Measurements from ENCODE around the gene TGFBR2. TPM values are rescaled to one million over a fixed set of nuclear protein-coding genes. Genes with fewer than 3 reads are reported as not detected.

The TGFBR2 gene
- total and polyA plus RNA-seq, 2 experiments from 2014 or later: 4.7 to 13.0 TPM

GRCh38 chr3:30721314-30721634 lies 114.9 kb downstream of the TGFBR2 start:
- no peaks in the 10 kb centered on the region for H3K9me3 Mint-ChIP-seq
- Histone ChIP-seq H2AFZ (no peak overlapping the region), H3K4me3 (no peak overlapping the region), H3K79me2 (replicated peaks; ENCODE audit: insufficient read depth) (no peaks in the 10 kb centered on the region), H4K20me1 (replicated peaks; ENCODE audit: insufficient read depth) (no peaks in the 10 kb centered on the region), H3K4me1 (ENCODE audit: insufficient read depth) (no peaks in the 10 kb centered on the region), H3K9me2 (ENCODE audit: insufficient read depth) (peaks cover 9% of the 10 kb centered on the region), H3K36me3 (ENCODE audit: insufficient read depth) (no peaks in the 10 kb centered on the region), H3K27me3 (ENCODE audit: insufficient read depth) (no peaks in the 10 kb centered on the region), H3K27ac (ENCODE audit: low read depth) (no peak overlapping the region), H3K4me2 (no peak overlapping the region), H3F3A (replicated peaks; ENCODE audit: low read depth) (no peaks in the 10 kb centered on the region)
- no peak overlapping the region for H3K4me3 Mint-ChIP-seq
- ATAC-seq (no peak), DNase-seq (ENCODE audit: low spot score) (no peak)
- 0 out of 3 replicates have a peak, but pooled peaks cover 2% of the 10 kb centered on the region for H3K4me1 Mint-ChIP-seq
- no peaks in the 10 kb centered on the region for H3K27me3 Mint-ChIP-seq (ENCODE audit: insufficient read depth, low read depth, poor library complexity)
- no peak overlapping the region for H3K27ac Mint-ChIP-seq
- no peaks in the 10 kb centered on the region for H3K36me3 Mint-ChIP-seq (ENCODE audit: low read depth)
- no peak for TF ChIP-seq POLR2AphosphoS5 (IDR thresholded peaks at IDR 0.05; ENCODE audit: low read depth)
- no peak for TF ChIP-seq JUNB (IDR thresholded peaks at IDR 0.05; ENCODE audit: unreplicated experiment)
- no peak for TF ChIP-seq ZNF114 (CRISPR knock-in tag; IDR thresholded peaks at IDR 0.05)
- no peak for TF ChIP-seq STAT1 (IDR thresholded peaks at IDR 0.05; ENCODE audit: unreplicated experiment)
- no peak for TF ChIP-seq ETS1 (IDR thresholded peaks at IDR 0.05)
- TF ChIP-seq NANOG (IDR thresholded peaks at IDR 0.05; ENCODE audit: borderline replicate concordance): no peak
- no peak for TF ChIP-seq REST (IDR thresholded peaks at IDR 0.05; ENCODE audit: unreplicated experiment)
- TF ChIP-seq EZH2phosphoT487 (IDR thresholded peaks at IDR 0.05; ENCODE audit: unreplicated experiment): no peak
- TF ChIP-seq CTCF (conservative IDR thresholded peaks at IDR 0.05; ENCODE audit: low read depth in 2 of 2): no peak
- TF ChIP-seq CREB1 (CRISPR knock-in tag; IDR thresholded peaks at IDR 0.05; ENCODE audit: low read depth): no peak

GRCh38 chr3:30723211-30723610 lies 116.8 kb downstream of the TGFBR2 start:
- Mint-ChIP-seq H3K4me1 (0 out of 3 replicates have a peak, but pooled peaks cover 2% of the 10 kb centered on the region), H3K36me3 (ENCODE audit: low read depth) (no peaks in the 10 kb centered on the region), H3K27ac (no peak overlapping the region), H3K4me3 (no peak overlapping the region), H3K9me3 (no peaks in the 10 kb centered on the region), H3K27me3 (ENCODE audit: insufficient read depth, low read depth, poor library complexity) (no peaks in the 10 kb centered on the region)
- H3K27me3 ChIP-seq (ENCODE audit: insufficient read depth): no peaks in the 10 kb centered on the region
- no peak overlapping the region for H3K4me2 ChIP-seq
- H2AFZ ChIP-seq: no peak overlapping the region
- H3K36me3 ChIP-seq (ENCODE audit: insufficient read depth): no peaks in the 10 kb centered on the region
- no peak overlapping the region for H3K27ac ChIP-seq (ENCODE audit: low read depth)
- DNase-seq (ENCODE audit: low spot score) (no peak), ATAC-seq (no peak)
- H3K4me1 ChIP-seq (ENCODE audit: insufficient read depth): no peaks in the 10 kb centered on the region
- H3K79me2 ChIP-seq (replicated peaks; ENCODE audit: insufficient read depth): no peaks in the 10 kb centered on the region
- H3K4me3 ChIP-seq: no peak overlapping the region
- H4K20me1 ChIP-seq (replicated peaks; ENCODE audit: insufficient read depth): no peaks in the 10 kb centered on the region
- no peaks in the 10 kb centered on the region for H3F3A ChIP-seq (replicated peaks; ENCODE audit: low read depth)
- peaks cover 9% of the 10 kb centered on the region for H3K9me2 ChIP-seq (ENCODE audit: insufficient read depth)
- TF ChIP-seq EZH2phosphoT487 (IDR thresholded peaks at IDR 0.05; ENCODE audit: unreplicated experiment): no peak
- no peak for TF ChIP-seq ZNF331 (CRISPR knock-in tag; IDR thresholded peaks at IDR 0.05; ENCODE audit: low read depth)
- no peak for TF ChIP-seq REST (IDR thresholded peaks at IDR 0.05; ENCODE audit: unreplicated experiment)
- no peak for TF ChIP-seq ZNF114 (CRISPR knock-in tag; IDR thresholded peaks at IDR 0.05)
- TF ChIP-seq POLR2AphosphoS5 (IDR thresholded peaks at IDR 0.05; ENCODE audit: low read depth): no peak

Data from GM23338 (cell line).